SU-DHL-6 (cell line): Measurements from ENCODE around the gene HARBI1.

Experiments used
- EZH2phosphoT487 ChIP-seq: fragments of 200-600 bp; sonication (generic), shearing (Covaris generic); conservative IDR thresholded peaks from 2 replicates; pipeline ENCODE4 v1.6.1; 2018; ENCODE audit warnings: mild to moderate bottlenecking, antibody characterized with exemption, low read length, moderate library complexity, mixed read lengths
- TF ChIP-seq, protein P1 (sequence below): fragments of 200-600 bp; sonication (generic); IDR thresholded peaks from one replicate; pipeline ENCODE4 v1.5.1; 2017; ENCODE audit warnings: antibody characterized with exemption, mild to moderate bottlenecking, low read length, moderate library complexity; ENCODE audit not compliant: insufficient read depth, poor library complexity, severe bottlenecking

DNA sequence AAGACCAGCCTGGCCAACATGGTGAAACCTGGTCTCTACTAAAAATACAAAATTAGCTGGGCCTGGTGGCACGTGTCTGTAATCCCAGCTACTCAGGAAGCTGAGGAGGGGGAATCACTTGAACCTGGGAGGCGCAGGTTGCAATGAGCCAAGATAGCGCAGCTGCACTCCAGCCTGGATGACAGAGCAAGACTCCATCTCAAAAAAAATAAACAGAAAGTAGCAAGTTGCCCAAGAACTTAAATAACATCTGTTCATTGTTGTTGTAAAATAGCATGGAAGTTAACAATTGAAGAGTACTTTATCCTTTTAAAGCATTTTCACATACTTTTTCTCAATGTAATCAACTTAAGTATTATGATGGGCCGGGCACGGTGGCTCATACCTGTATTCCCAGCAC is 28.9 kb downstream of the HARBI1 start:
- TF ChIP-seq, protein P1, sequence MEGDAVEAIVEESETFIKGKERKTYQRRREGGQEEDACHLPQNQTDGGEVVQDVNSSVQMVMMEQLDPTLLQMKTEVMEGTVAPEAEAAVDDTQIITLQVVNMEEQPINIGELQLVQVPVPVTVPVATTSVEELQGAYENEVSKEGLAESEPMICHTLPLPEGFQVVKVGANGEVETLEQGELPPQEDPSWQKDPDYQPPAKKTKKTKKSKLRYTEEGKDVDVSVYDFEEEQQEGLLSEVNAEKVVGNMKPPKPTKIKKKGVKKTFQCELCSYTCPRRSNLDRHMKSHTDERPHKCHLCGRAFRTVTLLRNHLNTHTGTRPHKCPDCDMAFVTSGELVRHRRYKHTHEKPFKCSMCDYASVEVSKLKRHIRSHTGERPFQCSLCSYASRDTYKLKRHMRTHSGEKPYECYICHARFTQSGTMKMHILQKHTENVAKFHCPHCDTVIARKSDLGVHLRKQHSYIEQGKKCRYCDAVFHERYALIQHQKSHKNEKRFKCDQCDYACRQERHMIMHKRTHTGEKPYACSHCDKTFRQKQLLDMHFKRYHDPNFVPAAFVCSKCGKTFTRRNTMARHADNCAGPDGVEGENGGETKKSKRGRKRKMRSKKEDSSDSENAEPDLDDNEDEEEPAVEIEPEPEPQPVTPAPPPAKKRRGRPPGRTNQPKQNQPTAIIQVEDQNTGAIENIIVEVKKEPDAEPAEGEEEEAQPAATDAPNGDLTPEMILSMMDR, result no peak
- no peak for TF ChIP-seq EZH2phosphoT487
